ENCODE measurements around the gene SDHB. TPM values are rescaled to one million over a fixed set of nuclear protein-coding genes. Genes with fewer than 3 reads are reported as not detected.

SDHB gene
- total and polyA plus RNA-seq, 2 of the 8 experiments (the other 6 are each of a cell fraction or from before 2014, with no cell fraction given), result 84.0 to 98.7 TPM

DNA sequence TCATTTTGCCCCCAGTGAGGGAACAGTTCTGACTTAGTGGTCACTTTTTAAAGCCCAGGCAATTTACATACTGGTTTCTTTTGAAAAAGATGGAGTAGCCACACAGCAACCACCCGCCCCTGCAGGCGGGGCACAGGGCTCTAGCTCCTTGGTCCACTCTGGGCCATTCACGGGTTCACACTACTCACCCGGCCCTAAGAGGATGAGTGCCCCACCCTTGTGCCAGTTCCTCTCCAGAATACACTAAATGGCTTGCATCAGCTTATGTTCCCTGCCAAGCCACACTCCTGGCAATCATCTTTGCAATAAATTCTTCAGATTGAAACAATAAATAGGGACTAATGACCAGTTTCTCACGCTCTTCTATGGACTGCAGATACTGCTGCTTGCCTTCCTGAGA lies 26.4 kb downstream of the SDHB start:
- no peak overlapping the region for H2BK120ac ChIP-seq (replicated peaks; ENCODE audit: low read depth, low read length)
- H3K4me1 ChIP-seq (replicated peaks in 1 of 4; ENCODE audit: control insufficient read depth in 3 of 4, insufficient read depth in 4 of 4, low read length in 3 of 4), result no peaks in the 10 kb centered on the region
- no peak overlapping the region for H4K8ac ChIP-seq (ENCODE audit: extremely low read depth, insufficient read depth, low read length)
- no peak for DNase-seq (ENCODE audit: low read depth in 1 of 2, low spot score in 2 of 2)
- H3K27me3 ChIP-seq (replicated peaks in 1 of 4; ENCODE audit: control insufficient read depth in 3 of 4, extremely low read depth in 1 of 4, insufficient read depth in 3 of 4, low read length in 3 of 4), result no peaks in the 10 kb centered on the region
- H2AFZ ChIP-seq (ENCODE audit: low read length), result no peak overlapping the region
- no peak overlapping the region for H2BK5ac ChIP-seq (ENCODE audit: low read depth, low read length)
- H2BK12ac ChIP-seq (ENCODE audit: low read depth, low read length), result no peak overlapping the region
- H3K23ac ChIP-seq (ENCODE audit: insufficient read length), result no peak overlapping the region
- peaks cover under 1 to 2% of the 10 kb centered on the region in 2 experiments for H4K20me1 ChIP-seq (replicated peaks in 1 of 2; ENCODE audit: control insufficient read depth in 1 of 2, insufficient read depth in 2 of 2, low read length in 2 of 2)
- no peak overlapping the region for H2BK20ac ChIP-seq (ENCODE audit: low read length)
- H3K23me2 ChIP-seq (ENCODE audit: low read depth, low read length), result no peaks in the 10 kb centered on the region
- no peaks in the 10 kb centered on the region for H3K79me2 ChIP-seq (ENCODE audit: control insufficient read depth in 1 of 2, insufficient read depth in 2 of 2, low read length in 2 of 2)
- no peaks in the 10 kb centered on the region for H3K79me1 ChIP-seq (ENCODE audit: low read depth, low read length)
- no peaks in the 10 kb centered on the region for H3K9me3 ChIP-seq (ENCODE audit: insufficient read depth in 2 of 2, low read depth in 1 of 2, low read length in 1 of 2)
- H4K5ac ChIP-seq (ENCODE audit: insufficient read length, low read depth, low read length), result no peak overlapping the region
- H2BK15ac ChIP-seq (ENCODE audit: low read length), result no peak overlapping the region
- no peak overlapping the region for H3K18ac ChIP-seq (ENCODE audit: extremely low read depth, low read length)
- H3K14ac ChIP-seq (ENCODE audit: insufficient read length), result no peak overlapping the region
- FAIRE-seq, result no peak
- CTCF ChIA-PET (ENCODE audit: partially characterized antibody), result interaction anchor here (1.2 to 1.8 kb wide), 4 partner anchors 11 to 40 kb away, joined by 3 to 8 read pairs (median 5); no protein-coding TSS in a partner anchor
- WGBS, 2 experiments (ENCODE audit: extremely low coverage in 1 of 2, insufficient coverage in 1 of 2, insufficient read length in 1 of 2, insufficient replicate concordance in 2 of 2, low coverage in 1 of 2, low lambda C conversion rate in 2 of 2, missing lambda C conversion rate in 1 of 2), result 93% methylated on average over 5 of the region's 5 CpGs; no CpG with 5 or more reads in 1 of the 2 experiments
- H3K4me2 ChIP-seq (ENCODE audit: insufficient read depth in 1 of 2, low read depth in 2 of 2, low read length in 2 of 2), result no peak overlapping the region
- H2AK5ac ChIP-seq (ENCODE audit: low read depth, low read length), result no peak overlapping the region
- no peak overlapping the region for H3K4me3 ChIP-seq (ENCODE audit: extremely low read depth in 1 of 4, insufficient read depth in 2 of 4, low read depth in 3 of 4, low read length in 4 of 4)
- H3K36me3 ChIP-seq (ENCODE audit: control insufficient read depth in 2 of 4, insufficient read depth in 4 of 4, low read length in 3 of 4), result peaks cover 10 to 73% (median 38%) of the 10 kb centered on the region in 4 experiments; a peak in 7 of 8 replicates
- no peak overlapping the region for H3K56ac ChIP-seq (replicated peaks; ENCODE audit: insufficient read length, low read depth, low read length)
- POLR2A ChIA-PET (ENCODE audit: partially characterized antibody), result interaction anchor here (1.0 to 1.1 kb wide), 3 partner anchors 19 to 41 kb away, joined by 3 to 4 read pairs (median 3); no protein-coding TSS in a partner anchor
- no peak overlapping the region for H3K27ac ChIP-seq (ENCODE audit: low read depth, low read length)
- H3K4ac ChIP-seq (replicated peaks; ENCODE audit: insufficient read length, low read depth, low read length), result no peak overlapping the region
- H4K91ac ChIP-seq (replicated peaks; ENCODE audit: insufficient read length, low read length), result no peak overlapping the region
- H3K9ac ChIP-seq (replicated peaks in 1 of 4; ENCODE audit: extremely low read depth in 1 of 4, low read depth in 3 of 4, low read length in 3 of 4), result no peak overlapping the region
- no peak for TF ChIP-seq BRCA1 (IDR thresholded peaks at IDR 0.05; ENCODE audit: low read depth, low read length)
- no peak for TF ChIP-seq CTBP2 (IDR thresholded peaks at IDR 0.05; ENCODE audit: borderline replicate concordance, insufficient read depth, insufficient read length, low read length)
- TF ChIP-seq EP300 (IDR thresholded peaks at IDR 0.05; ENCODE audit: borderline replicate concordance in 1 of 2, low read depth in 2 of 2, low read length in 2 of 2), result no peak
- TF ChIP-seq MAFK (IDR thresholded peaks at IDR 0.05; ENCODE audit: low read depth, low read length), result no peak
- TF ChIP-seq, protein P1, sequence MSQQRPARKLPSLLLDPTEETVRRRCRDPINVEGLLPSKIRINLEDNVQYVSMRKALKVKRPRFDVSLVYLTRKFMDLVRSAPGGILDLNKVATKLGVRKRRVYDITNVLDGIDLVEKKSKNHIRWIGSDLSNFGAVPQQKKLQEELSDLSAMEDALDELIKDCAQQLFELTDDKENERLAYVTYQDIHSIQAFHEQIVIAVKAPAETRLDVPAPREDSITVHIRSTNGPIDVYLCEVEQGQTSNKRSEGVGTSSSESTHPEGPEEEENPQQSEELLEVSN (IDR thresholded peaks at IDR 0.05), result no peak
- TF ChIP-seq CBX5 (IDR thresholded peaks at IDR 0.05; ENCODE audit: low read depth, low read length), result no peak
- TF ChIP-seq JUN (IDR thresholded peaks at IDR 0.05; ENCODE audit: low read depth, low read length), result no peak
- TF ChIP-seq TEAD4 (IDR thresholded peaks at IDR 0.05; ENCODE audit: low read depth, low read length), result no peak
- TF ChIP-seq GTF2F1 (IDR thresholded peaks at IDR 0.05; ENCODE audit: borderline replicate concordance, low read depth, low read length), result no peak
- no peak for TF ChIP-seq BCL11A (IDR thresholded peaks at IDR 0.05; ENCODE audit: low read depth in 2 of 2, low read length in 2 of 2)
- no peak for TF ChIP-seq JUND (IDR thresholded peaks at IDR 0.05; ENCODE audit: low read length)
- no peak for TF ChIP-seq PHF8 (conservative IDR thresholded peaks at IDR 0.05; ENCODE audit: low read depth, low read length)
- TF ChIP-seq NANOG (IDR thresholded peaks at IDR 0.05; ENCODE audit: insufficient read depth, low read depth, low read length, poor library complexity, severe bottlenecking), result no peak
